IMR-90 (cell line): ENCODE data around the gene COL27A1. TPM values are rescaled to one million over a fixed set of nuclear protein-coding genes. Genes with fewer than 3 reads are reported as not detected.

ENCODE experiments used
- ATAC-seq: fragments of 200-7000 bp; cut with Tn5 transposase; 2 replicates; pipeline ENCODE4 v1.9.1; 2020; ENCODE audit warnings: low read depth, mild to moderate bottlenecking, moderate library complexity
- BruUV-seq: library from RNA; stranded (reverse); fragments of 400-500 nt; replicated peaks from 2 replicates; lab custom pipeline; 2021; lab: Mats Ljungman, UMichigan
- CTCF ChIA-PET: fragments of 300-600 bp; formaldehyde crosslinking; extraction: SDS; loops from one replicate; lab custom pipeline; 2021; ENCODE audit warnings: antibody characterized with exemption; lab: Yijun Ruan, JAX
- POLR2A ChIA-PET: fragments of 300-600 bp; sonication (Branson Sonifier 250); formaldehyde crosslinking; loops from one replicate; lab custom pipeline; 2022; ENCODE audit warnings: antibody characterized with exemption; ENCODE audit not compliant: unreplicated experiment; lab: Charles Lee
- DNase-seq: peaks from one replicate; pipeline ENCODE4 v3.0.0; 2013
- H2AFZ ChIP-seq: replicated peaks from 2 replicates; pipeline ENCODE3; 2013; ENCODE audit warnings: low read length, mild to moderate bottlenecking; ENCODE audit not compliant: poor library complexity
- H2AK5ac ChIP-seq: 2 replicates; pipeline ENCODE4 v1.6.1; 2013; ENCODE audit warnings: low read depth, low read length, inconsistent platforms
- H2AK9ac ChIP-seq: replicated peaks from 2 replicates; pipeline ENCODE3; 2013; ENCODE audit warnings: mild to moderate bottlenecking, low read depth, low read length, moderate library complexity; ENCODE audit not compliant: poor library complexity
- H2BK120ac ChIP-seq: 2 replicates; pipeline ENCODE4 v1.6.1; 2013; ENCODE audit warnings: low read depth, low read length, inconsistent platforms
- H2BK15ac ChIP-seq: 3 replicates; pipeline ENCODE4 v1.6.1; 2013; ENCODE audit warnings: low read depth, low read length, inconsistent platforms
- H2BK20ac ChIP-seq: 2 replicates; pipeline ENCODE4 v1.6.1; 2013; ENCODE audit warnings: low read depth, mild to moderate bottlenecking, inconsistent platforms, low read length, moderate library complexity
- H2BK5ac ChIP-seq: 2 replicates; pipeline ENCODE4 v1.6.1; 2013; ENCODE audit warnings: mild to moderate bottlenecking, low read depth, low read length, inconsistent platforms; ENCODE audit not compliant: poor library complexity, severe bottlenecking
- H3K14ac ChIP-seq: replicated peaks from 2 replicates; pipeline ENCODE4 v1.6.1; 2013; ENCODE audit warnings: low read depth, low read length, inconsistent platforms
- H3K18ac ChIP-seq: 2 replicates; pipeline ENCODE4 v1.6.1; 2013; ENCODE audit warnings: low read depth, low read length, control low read depth
- H3K23ac ChIP-seq: 2 replicates; pipeline ENCODE4 v1.6.1; 2013; ENCODE audit warnings: low read depth, low read length, inconsistent platforms
- H3K27ac ChIP-seq: 2 replicates; pipeline ENCODE4 v1.5.1; 2013; ENCODE audit warnings: mild to moderate bottlenecking, control low read depth, low read length; ENCODE audit not compliant: insufficient read depth
- H3K27me3 ChIP-seq: 2 replicates; pipeline ENCODE4 v1.6.1; 2013; ENCODE audit warnings: low read length; ENCODE audit not compliant: control insufficient read depth, insufficient read depth
- H3K36me3 ChIP-seq: 2 replicates; pipeline ENCODE4 v1.6.1; 2013; ENCODE audit warnings: low read length, mixed read lengths; ENCODE audit not compliant: control insufficient read depth, insufficient read depth
- H3K4ac ChIP-seq: 2 replicates; pipeline ENCODE4 v1.6.1; 2013; ENCODE audit warnings: low read depth, low read length, inconsistent platforms
- H3K4me1 ChIP-seq: 2 replicates; pipeline ENCODE4 v1.6.1; 2013; ENCODE audit warnings: low read length, mixed read lengths; ENCODE audit not compliant: control insufficient read depth, insufficient read depth
- H3K4me2 ChIP-seq: 2 replicates; pipeline ENCODE4 v1.6.1; 2013; ENCODE audit warnings: low read depth, mild to moderate bottlenecking, control low read depth, low read length, moderate library complexity
- H3K4me3 ChIP-seq: 2 replicates; pipeline ENCODE4 v1.5.1; 2013; ENCODE audit warnings: low read depth, mild to moderate bottlenecking, control low read depth, low read length, moderate library complexity; ENCODE audit not compliant: insufficient read depth
- H3K56ac ChIP-seq: 2 replicates; pipeline ENCODE4 v1.6.1; 2013; ENCODE audit warnings: low read length, inconsistent platforms; ENCODE audit not compliant: insufficient read depth; ENCODE audit errors: extremely low read depth
- H3K79me1 ChIP-seq, 2 experiments: 2 replicates each; pipeline ENCODE4 v1.6.1; 2013; ENCODE audit warnings: low read length in 2 of 2, inconsistent platforms in 1 of 2, low read depth in 1 of 2
- H3K9ac ChIP-seq: 2 replicates; pipeline ENCODE4 v1.6.1; 2013; ENCODE audit warnings: low read depth, low read length, control low read depth
- H3K9me1 ChIP-seq: 2 replicates; pipeline ENCODE4 v1.6.1; 2013; ENCODE audit warnings: low read length, inconsistent platforms; ENCODE audit not compliant: insufficient read depth
- H3K9me3 ChIP-seq: 2 replicates; pipeline ENCODE4 v1.6.1; 2013; ENCODE audit warnings: low read length; ENCODE audit not compliant: control insufficient read depth, insufficient read depth
- H4K20me1 ChIP-seq: 2 replicates; pipeline ENCODE4 v1.6.1; 2013; ENCODE audit warnings: low read length, inconsistent platforms; ENCODE audit not compliant: insufficient read depth
- H4K5ac ChIP-seq: 2 replicates; pipeline ENCODE4 v1.6.1; 2013; ENCODE audit warnings: mild to moderate bottlenecking, low read depth, low read length, control low read depth
- H4K8ac ChIP-seq, 2 experiments: 2 replicates each; pipeline ENCODE4 v1.6.1; 2013; ENCODE audit warnings: low read depth in 2 of 2, low read length in 2 of 2, control low read depth in 1 of 2, inconsistent platforms in 1 of 2
- H4K91ac ChIP-seq: 2 replicates; pipeline ENCODE4 v1.6.1; 2013; ENCODE audit warnings: low read depth, low read length, inconsistent platforms; ENCODE audit not compliant: insufficient read depth
- BHLHE40 ChIP-seq: fragments of 150-350 bp; IDR thresholded peaks from 2 replicates; pipeline ENCODE4 v1.6.1; 2016; ENCODE audit warnings: mild to moderate bottlenecking, low read depth, low read length
- CEBPB ChIP-seq: IDR thresholded peaks from 2 replicates; pipeline ENCODE4 v1.6.1; 2012; ENCODE audit warnings: low read depth, low read length, improper control_type of control experiment
- CHD1 ChIP-seq: IDR thresholded peaks from 2 replicates; pipeline ENCODE4 v1.6.1; 2012; ENCODE audit warnings: low read depth, low read length, improper control_type of control experiment
- MAZ ChIP-seq: IDR thresholded peaks from 2 replicates; pipeline ENCODE4 v1.6.1; 2012; ENCODE audit warnings: low read depth, mild to moderate bottlenecking, low read length, improper control_type of control experiment, moderate library complexity, borderline replicate concordance
- MXI1 ChIP-seq: IDR thresholded peaks from 2 replicates; pipeline ENCODE4 v1.6.1; 2012; ENCODE audit warnings: low read depth, mild to moderate bottlenecking, low read length, moderate library complexity, borderline replicate concordance
- SMC3 ChIP-seq: fragments of 150-350 bp; IDR thresholded peaks from 2 replicates; pipeline ENCODE4 v1.6.1; 2016; ENCODE audit warnings: low read depth, mild to moderate bottlenecking, antibody characterized with exemption, low read length, moderate library complexity
- WGBS, 2 experiments: methylation state at CpG; one replicate each; pipeline versions ENCODE4 v1.1.5 to v1.1.7; 2013; ENCODE audit warnings: missing lambda C conversion rate in 2 of 2; ENCODE audit not compliant: insufficient read length in 1 of 2; ENCODE audit errors: extremely low coverage in 2 of 2; 5-methylcytosine and 5-hydroxymethylcytosine counted together
- dilution Hi-C: fragments of 300-500 bp; cut with HindIII; formaldehyde crosslinking; loops from one replicate; pipeline ENCODE4 v1.14.3; 2018; ENCODE audit warnings: low sequenced_read_pairs; ENCODE audit not compliant: unreplicated experiment
- in situ Hi-C: fragments of 300-500 bp; cut with MboI; formaldehyde crosslinking; loops from 3 replicates; pipeline ENCODE4 v1.14.3; 2019; ENCODE audit warnings: low sequenced_read_pairs, inconsistent platforms, mixed read lengths
- intact Hi-C: fragments of 100-400 bp; cut with micrococcal nuclease; formaldehyde crosslinking; loops from 2 replicates; pipeline ENCODE4 v1.10.0; 2022
- polyA plus RNA-seq, 3 experiments: library from polyadenylated mRNA; depleted of rRNA; stranded (reverse); fragments of >200 nt; gene quantifications; 2 replicates each; pipeline ENCODE4 v1.2.3, GENCODE V29; 2012; ENCODE audit warnings: low replicate concordance in 1 of 3
- total RNA-seq: library from RNA; depleted of rRNA; stranded (reverse); fragments of >200 nt; gene quantifications from 2 replicates; pipeline ENCODE4 v1.2.3, GENCODE V29; 2012

Gene COL27A1
- total and polyA plus RNA-seq, 2 of the 4 experiments (the other 2 are of a cell fraction) = 3.2 to 18.3 TPM

- no peak for TF ChIP-seq MXI1
- no peak for TF ChIP-seq CHD1
- TF ChIP-seq SMC3 = no peak
Measured at GRCh38 chr9:114249424-114250234, 94.3 kb downstream of the COL27A1 start (continued).

GRCh38 chr9:114250235-114250568 lies 94.9 kb downstream of the COL27A1 start:
- no peak overlapping the region; the same call in 1 of the 2 replicates for H3K18ac ChIP-seq
- H2BK15ac ChIP-seq = peak overlapping the region; percentile 29; the same call in 1 of the 3 replicates
- no peak overlapping the region for H3K23ac ChIP-seq
- H3K27me3 ChIP-seq = no peaks in the 10 kb centered on the region
- H3K4ac ChIP-seq = peak overlapping the region; percentile 86
- peak overlapping the region; percentile 76 for H4K91ac ChIP-seq
- no peak overlapping the region; the same call in 1 of the 2 replicates for H2AK5ac ChIP-seq
- DNase-seq (peak; percentile 85), ATAC-seq (peak; percentile 93)
- no peak overlapping the region for H2BK5ac ChIP-seq
- BruUV-seq = no TSS peak
- H3K56ac ChIP-seq = peak overlapping the region; percentile 16; the same call in 1 of the 2 replicates
- peak overlapping the region; percentile 62 for H3K14ac ChIP-seq
- H4K8ac ChIP-seq = peak overlapping the region in 1 of 2 experiments; percentile 90; a peak in 3 of 4 replicates
- H3K4me2 ChIP-seq = no peak overlapping the region; the same call in 1 of the 2 replicates
- H3K36me3 ChIP-seq = peaks cover 6% of the 10 kb centered on the region; the same call in 1 of the 2 replicates
- 46% methylated on average over 2 of the region's 13 CpGs; no CpG with 5 or more reads in 1 of the 2 experiments for WGBS, 2 experiments
- peak overlapping the region; percentile 50 for H4K5ac ChIP-seq
- peak overlapping the region; percentile 79 for H2AFZ ChIP-seq
- no peak overlapping the region for H2BK20ac ChIP-seq
- peak overlapping the region; percentile 84 for H2BK120ac ChIP-seq
- no peaks in the 10 kb centered on the region for H3K9me3 ChIP-seq
- CTCF ChIA-PET = interaction anchor here (1.8 kb wide), 1 partner anchor 93 kb away, joined by 4 read pairs; no protein-coding TSS in a partner anchor
- no peak overlapping the region for H3K9ac ChIP-seq
- no peak overlapping the region for H3K4me3 ChIP-seq
- peaks cover 7% of the 10 kb centered on the region; the same call in 1 of the 2 replicates for H3K9me1 ChIP-seq
- dilution Hi-C loops = no loop called here
- H3K27ac ChIP-seq = peak overlapping the region; percentile 43; the same call in 1 of the 2 replicates
- H4K20me1 ChIP-seq = no peaks in the 10 kb centered on the region
- in situ Hi-C loops = no loop called here
- POLR2A ChIA-PET = no interaction called here
- no peaks in the 10 kb centered on the region for H3K79me1 ChIP-seq
- no peak for TF ChIP-seq CEBPB
- TF ChIP-seq MXI1 = peak; percentile 23; the same call in 1 of the 2 replicates
- peak; percentile 11; the same call in 1 of the 2 replicates for TF ChIP-seq BHLHE40
- TF ChIP-seq MAZ = peak; percentile 79; the same call in 1 of the 2 replicates
- H3K4me1 ChIP-seq = peaks cover 12% of the 10 kb centered on the region
- H2AK9ac ChIP-seq = peak overlapping the region; percentile 85
- intact Hi-C loops = no loop called here
